ENCODE results near the gene GSTA1.

DNA sequence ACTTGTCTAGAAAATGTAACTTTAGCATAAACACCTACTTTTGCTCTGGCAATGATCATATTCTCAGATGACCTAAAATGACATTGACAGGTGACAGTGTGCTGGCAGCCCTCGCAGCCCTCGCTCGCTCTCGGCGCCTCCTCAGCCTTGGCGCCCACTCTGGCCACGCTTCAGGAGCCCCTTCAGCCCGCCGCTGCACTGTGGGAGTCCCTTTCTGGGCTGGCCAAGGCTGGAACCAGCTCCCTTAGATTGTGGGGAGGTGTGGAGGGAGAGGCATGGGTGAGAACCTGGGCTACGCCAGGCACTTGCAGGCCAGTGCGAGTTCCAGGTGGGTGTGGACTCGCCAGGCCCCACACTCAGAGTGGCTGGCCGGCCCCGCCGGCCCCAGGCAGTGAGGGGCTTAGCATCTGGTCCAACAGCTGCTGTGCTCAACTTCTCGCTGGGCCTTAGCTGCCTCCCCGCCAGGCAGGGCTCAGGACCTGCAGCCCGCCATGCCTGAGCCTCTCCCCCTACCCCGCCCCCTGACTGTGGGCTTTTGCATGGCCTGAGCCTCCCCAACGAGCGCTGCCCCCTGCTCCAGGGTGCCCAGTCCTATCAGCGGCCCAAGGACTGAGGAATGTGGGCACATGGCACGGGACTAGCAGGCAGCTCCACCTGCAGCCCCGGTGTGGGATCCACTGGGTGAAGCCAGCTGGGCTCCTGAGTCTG is 17.2 kb downstream of the GSTA1 start:
- TF ChIP-seq, protein P1, sequence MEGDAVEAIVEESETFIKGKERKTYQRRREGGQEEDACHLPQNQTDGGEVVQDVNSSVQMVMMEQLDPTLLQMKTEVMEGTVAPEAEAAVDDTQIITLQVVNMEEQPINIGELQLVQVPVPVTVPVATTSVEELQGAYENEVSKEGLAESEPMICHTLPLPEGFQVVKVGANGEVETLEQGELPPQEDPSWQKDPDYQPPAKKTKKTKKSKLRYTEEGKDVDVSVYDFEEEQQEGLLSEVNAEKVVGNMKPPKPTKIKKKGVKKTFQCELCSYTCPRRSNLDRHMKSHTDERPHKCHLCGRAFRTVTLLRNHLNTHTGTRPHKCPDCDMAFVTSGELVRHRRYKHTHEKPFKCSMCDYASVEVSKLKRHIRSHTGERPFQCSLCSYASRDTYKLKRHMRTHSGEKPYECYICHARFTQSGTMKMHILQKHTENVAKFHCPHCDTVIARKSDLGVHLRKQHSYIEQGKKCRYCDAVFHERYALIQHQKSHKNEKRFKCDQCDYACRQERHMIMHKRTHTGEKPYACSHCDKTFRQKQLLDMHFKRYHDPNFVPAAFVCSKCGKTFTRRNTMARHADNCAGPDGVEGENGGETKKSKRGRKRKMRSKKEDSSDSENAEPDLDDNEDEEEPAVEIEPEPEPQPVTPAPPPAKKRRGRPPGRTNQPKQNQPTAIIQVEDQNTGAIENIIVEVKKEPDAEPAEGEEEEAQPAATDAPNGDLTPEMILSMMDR (IDR thresholded peaks at IDR 0.05) = no peak
- no peak for TF ChIP-seq POLR2A (IDR thresholded peaks at IDR 0.05)

Measured in testis (tissue), 2 donors.